ENCODE results near the gene WDR5B. TPM values are rescaled to one million over a fixed set of nuclear protein-coding genes. Genes with fewer than 3 reads are reported as not detected.

The WDR5B gene
- total and polyA plus RNA-seq, 2 of the 4 experiments (the other 2 are of a cell fraction): 3.1 to 5.6 TPM

DNA sequence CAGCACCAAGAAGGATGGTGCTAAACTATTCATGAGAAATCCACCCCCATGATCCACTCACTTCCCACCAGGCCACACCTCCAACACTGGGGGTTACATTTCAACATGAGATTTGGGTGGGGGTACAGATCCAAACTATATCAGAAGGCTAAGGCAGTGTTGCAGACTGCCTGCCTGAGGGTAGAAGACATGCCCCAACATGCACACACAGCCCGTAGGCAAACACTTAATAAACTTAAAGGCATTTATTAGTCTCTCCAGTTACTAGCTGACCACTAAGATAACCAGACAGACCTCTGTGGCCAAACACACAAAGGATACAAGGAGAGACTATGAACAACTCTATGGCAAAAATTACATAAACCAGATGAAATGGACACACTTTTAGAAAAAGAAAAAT is 21.7 kb downstream of the WDR5B start:
- Histone ChIP-seq H3K4me1 (ENCODE audit: control insufficient read depth, insufficient read depth, low read length) (peaks cover 5% of the 10 kb centered on the region), H2AK5ac (ENCODE audit: low read depth, low read length) (peak overlapping the region; percentile 57; the same call in 1 of the 2 replicates), H3K27ac (ENCODE audit: insufficient read depth, low read length) (peak overlapping the region; percentile 55; the same call in 1 of the 2 replicates), H3K79me1 (ENCODE audit: low read depth in 1 of 2, low read length in 2 of 2) (peaks cover 0 to 3% of the 10 kb centered on the region in 2 experiments; a peak in 2 of 4 replicates), H2AFZ (replicated peaks; ENCODE audit: low read length, poor library complexity) (no peak overlapping the region), H3K18ac (ENCODE audit: low read depth, low read length) (peak overlapping the region; percentile 98), H3K36me3 (ENCODE audit: control insufficient read depth, insufficient read depth, low read length) (no peaks in the 10 kb centered on the region; the same call in 1 of the 2 replicates), H2BK120ac (ENCODE audit: low read depth, low read length) (peak overlapping the region; percentile 87), H4K91ac (ENCODE audit: insufficient read depth, low read depth, low read length) (peak overlapping the region; percentile 53), H3K9me1 (ENCODE audit: insufficient read depth, low read length) (no peaks in the 10 kb centered on the region), H3K9me3 (ENCODE audit: control insufficient read depth, insufficient read depth, low read length) (no peaks in the 10 kb centered on the region), H3K14ac (replicated peaks; ENCODE audit: low read depth, low read length) (peak overlapping the region; percentile 50; the same call in 1 of the 2 replicates), H2AK9ac (replicated peaks; ENCODE audit: low read depth, low read length, poor library complexity) (peak overlapping the region; percentile 56), H3K4ac (ENCODE audit: low read depth, low read length) (peak overlapping the region; percentile 72), H4K5ac (ENCODE audit: low read depth, low read length) (peak overlapping the region; percentile 83), H2BK5ac (ENCODE audit: low read depth, low read length, poor library complexity, severe bottlenecking) (peak overlapping the region; percentile 80), H3K4me2 (ENCODE audit: low read depth, low read length) (no peak overlapping the region), H3K9ac (ENCODE audit: low read depth, low read length) (0 out of 2 replicates have a peak overlapping the region, but pooled peaks have one; percentile 25), H3K23ac (ENCODE audit: low read depth, low read length) (peak overlapping the region; percentile 78; the same call in 1 of the 2 replicates), H4K20me1 (ENCODE audit: insufficient read depth, low read length) (no peaks in the 10 kb centered on the region), H3K56ac (ENCODE audit: extremely low read depth, insufficient read depth, low read length) (no peak overlapping the region), H4K8ac (ENCODE audit: low read depth in 2 of 2, low read length in 2 of 2) (peak overlapping the region; percentile 80 to 94; a peak in 3 of 4 replicates), H2BK15ac (ENCODE audit: low read depth, low read length) (no peak overlapping the region), H3K4me3 (ENCODE audit: insufficient read depth, low read depth, low read length) (no peak overlapping the region), H2BK20ac (ENCODE audit: low read depth, low read length) (peak overlapping the region; percentile 27; the same call in 1 of the 2 replicates), H3K27me3 (ENCODE audit: control insufficient read depth, insufficient read depth, low read length) (no peaks in the 10 kb centered on the region)
- in situ Hi-C loops (cut with MboI; ENCODE audit: low sequenced_read_pairs): loop anchor here (10.0 kb wide), 1 partner anchor 281 kb away; no protein-coding TSS in a partner anchor
- CTCF ChIA-PET: interaction anchor here (2.0 kb wide), 1 partner anchor 10 kb away, joined by 14 read pairs; the partner anchor contains the start of gene FAM162A
- TF ChIP-seq, protein P1, sequence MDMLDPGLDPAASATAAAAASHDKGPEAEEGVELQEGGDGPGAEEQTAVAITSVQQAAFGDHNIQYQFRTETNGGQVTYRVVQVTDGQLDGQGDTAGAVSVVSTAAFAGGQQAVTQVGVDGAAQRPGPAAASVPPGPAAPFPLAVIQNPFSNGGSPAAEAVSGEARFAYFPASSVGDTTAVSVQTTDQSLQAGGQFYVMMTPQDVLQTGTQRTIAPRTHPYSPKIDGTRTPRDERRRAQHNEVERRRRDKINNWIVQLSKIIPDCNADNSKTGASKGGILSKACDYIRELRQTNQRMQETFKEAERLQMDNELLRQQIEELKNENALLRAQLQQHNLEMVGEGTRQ (IDR thresholded peaks at IDR 0.05; ENCODE audit: low read depth, low read length): no peak
- TF ChIP-seq RFX5 (IDR thresholded peaks at IDR 0.05; ENCODE audit: low read depth, low read length) (no peak), MAZ (IDR thresholded peaks at IDR 0.05; ENCODE audit: borderline replicate concordance, low read depth, low read length) (no peak), MXI1 (IDR thresholded peaks at IDR 0.05; ENCODE audit: borderline replicate concordance, low read depth, low read length) (no peak), POLR2A (IDR thresholded peaks at IDR 0.05; ENCODE audit: low read depth, low read length) (no peak), BHLHE40 (IDR thresholded peaks at IDR 0.05; ENCODE audit: low read depth, low read length) (no peak), MAFK (IDR thresholded peaks at IDR 0.05; ENCODE audit: low read depth, low read length) (no peak), CEBPB (IDR thresholded peaks at IDR 0.05; ENCODE audit: low read depth, low read length) (no peak), CHD1 (IDR thresholded peaks at IDR 0.05; ENCODE audit: low read depth, low read length) (no peak), RCOR1 (IDR thresholded peaks at IDR 0.05; ENCODE audit: insufficient replicate concordance, low read length) (no peak), SMC3 (IDR thresholded peaks at IDR 0.05; ENCODE audit: low read depth, low read length) (no peak), FOS (IDR thresholded peaks at IDR 0.05; ENCODE audit: low read depth, low read length) (no peak), NFE2L2 (IDR thresholded peaks at IDR 0.05; ENCODE audit: low read depth, low read length) (no peak), RAD21 (IDR thresholded peaks at IDR 0.05; ENCODE audit: low read length) (no peak), ELK1 (IDR thresholded peaks at IDR 0.05; ENCODE audit: borderline replicate concordance, low read depth, low read length) (no peak)
- TF ChIP-seq, protein P2, sequence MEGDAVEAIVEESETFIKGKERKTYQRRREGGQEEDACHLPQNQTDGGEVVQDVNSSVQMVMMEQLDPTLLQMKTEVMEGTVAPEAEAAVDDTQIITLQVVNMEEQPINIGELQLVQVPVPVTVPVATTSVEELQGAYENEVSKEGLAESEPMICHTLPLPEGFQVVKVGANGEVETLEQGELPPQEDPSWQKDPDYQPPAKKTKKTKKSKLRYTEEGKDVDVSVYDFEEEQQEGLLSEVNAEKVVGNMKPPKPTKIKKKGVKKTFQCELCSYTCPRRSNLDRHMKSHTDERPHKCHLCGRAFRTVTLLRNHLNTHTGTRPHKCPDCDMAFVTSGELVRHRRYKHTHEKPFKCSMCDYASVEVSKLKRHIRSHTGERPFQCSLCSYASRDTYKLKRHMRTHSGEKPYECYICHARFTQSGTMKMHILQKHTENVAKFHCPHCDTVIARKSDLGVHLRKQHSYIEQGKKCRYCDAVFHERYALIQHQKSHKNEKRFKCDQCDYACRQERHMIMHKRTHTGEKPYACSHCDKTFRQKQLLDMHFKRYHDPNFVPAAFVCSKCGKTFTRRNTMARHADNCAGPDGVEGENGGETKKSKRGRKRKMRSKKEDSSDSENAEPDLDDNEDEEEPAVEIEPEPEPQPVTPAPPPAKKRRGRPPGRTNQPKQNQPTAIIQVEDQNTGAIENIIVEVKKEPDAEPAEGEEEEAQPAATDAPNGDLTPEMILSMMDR (conservative IDR thresholded peaks at IDR 0.05; ENCODE audit: low read depth, low read length): no peak
- DNase-seq (peak; percentile 4), ATAC-seq (ENCODE audit: low read depth) (peak; percentile 50)
- dilution Hi-C loops (cut with HindIII; ENCODE audit: low sequenced_read_pairs, unreplicated experiment): no loop called here
- BruUV-seq (replicated peaks): no TSS peak
- intact Hi-C loops (cut with micrococcal nuclease): loop anchor here (5.0 kb wide), 1 partner anchor 168 kb away; the partner anchor contains the start of genes DTX3L and PARP9
- POLR2A ChIA-PET (ENCODE audit: unreplicated experiment): no interaction called here
- no CpG with 5 or more reads among the region's 1 CpG for WGBS, 2 experiments (ENCODE audit: extremely low coverage in 2 of 2, insufficient read length in 1 of 2)
